ENCODE data around the gene PWP2. TPM values are rescaled to one million over a fixed set of nuclear protein-coding genes. Genes with fewer than 3 reads are reported as not detected.
"Not testable (repeated sequence)": the region's sequence is repeated elsewhere in the genome, so short reads cannot be mapped to it uniquely, and the experiment has no call there.

The PWP2 gene
- total and polyA plus RNA-seq, 5 donors from 2014 or later, result 0.78 to 17.6 (median 7.1) TPM

DNA sequence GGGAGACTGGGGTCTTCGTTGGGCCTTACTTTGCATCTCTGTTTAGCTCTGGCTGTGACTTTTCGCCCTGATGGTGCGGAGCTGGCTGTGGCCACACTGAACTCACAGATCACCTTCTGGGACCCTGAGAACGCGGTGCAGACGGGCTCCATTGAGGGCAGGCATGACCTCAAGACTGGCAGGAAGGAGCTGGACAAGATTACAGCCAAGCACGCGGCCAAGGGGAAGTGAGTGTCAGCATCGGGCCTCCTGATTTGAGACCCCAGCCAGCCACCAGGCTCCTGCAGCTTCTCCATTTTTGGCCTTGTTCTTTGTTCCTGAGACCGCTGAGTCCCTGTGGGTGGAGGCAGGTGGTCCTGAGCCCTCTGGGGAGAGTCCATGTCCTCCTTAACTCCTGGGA lies 14.9 kb downstream of the PWP2 start:
- H3K9me3 Mint-ChIP-seq; H3K9me3 ChIP-seq (ENCODE audit: control insufficient read depth in 2 of 2, low read length in 2 of 2); H3K4me1 ChIP-seq (ENCODE audit: control insufficient read depth, insufficient read depth, low read length, poor library complexity, severe bottlenecking); H3K27me3 Mint-ChIP-seq; H3K36me3 ChIP-seq (ENCODE audit: control insufficient read depth, insufficient read depth, low read length); DNase-seq; H3K27ac ChIP-seq (ENCODE audit: insufficient read depth, low read length, poor library complexity, severe bottlenecking); H3K27me3 ChIP-seq (ENCODE audit: control insufficient read depth, insufficient read depth, low read length); H3K4me1 Mint-ChIP-seq; H3K36me3 Mint-ChIP-seq; H3K4me3 ChIP-seq (ENCODE audit: low read depth, low read length); H3K27ac Mint-ChIP-seq; ATAC-seq (ENCODE audit: low read depth in 2 of 2); H3K4me3 Mint-ChIP-seq: not testable (repeated sequence)

DNA sequence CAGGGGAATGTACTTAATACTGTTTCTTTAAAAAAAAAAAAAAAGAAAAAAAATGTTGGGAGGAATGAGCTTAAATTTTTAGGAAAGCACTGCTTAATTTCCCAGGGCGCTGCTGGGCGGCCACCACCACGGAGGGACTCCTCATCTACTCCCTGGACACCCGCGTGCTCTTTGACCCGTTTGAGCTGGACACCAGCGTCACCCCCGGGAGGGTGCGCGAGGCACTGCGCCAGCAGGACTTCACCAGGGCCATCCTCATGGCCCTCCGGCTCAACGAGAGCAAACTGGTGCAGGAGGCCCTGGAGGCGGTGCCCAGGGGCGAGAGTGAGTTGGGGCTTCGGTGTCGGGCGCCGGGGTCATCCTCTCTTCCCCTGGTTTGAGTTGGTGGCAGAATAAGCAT lies 20.6 kb downstream of the PWP2 start:
- H3K4me3 ChIP-seq (ENCODE audit: low read depth, low read length); H3K27ac Mint-ChIP-seq; H3K27ac ChIP-seq (ENCODE audit: insufficient read depth, low read length, poor library complexity, severe bottlenecking); H3K9me3 Mint-ChIP-seq; DNase-seq; H3K27me3 ChIP-seq (ENCODE audit: control insufficient read depth, insufficient read depth, low read length); H3K9me3 ChIP-seq (ENCODE audit: control insufficient read depth in 2 of 2, low read length in 2 of 2); H3K4me3 Mint-ChIP-seq; H3K36me3 ChIP-seq (ENCODE audit: control insufficient read depth, insufficient read depth, low read length); H3K4me1 Mint-ChIP-seq; H3K36me3 Mint-ChIP-seq; H3K4me1 ChIP-seq (ENCODE audit: control insufficient read depth, insufficient read depth, low read length, poor library complexity, severe bottlenecking); ATAC-seq (ENCODE audit: low read depth in 2 of 2); H3K27me3 Mint-ChIP-seq: not testable (repeated sequence)

DNA sequence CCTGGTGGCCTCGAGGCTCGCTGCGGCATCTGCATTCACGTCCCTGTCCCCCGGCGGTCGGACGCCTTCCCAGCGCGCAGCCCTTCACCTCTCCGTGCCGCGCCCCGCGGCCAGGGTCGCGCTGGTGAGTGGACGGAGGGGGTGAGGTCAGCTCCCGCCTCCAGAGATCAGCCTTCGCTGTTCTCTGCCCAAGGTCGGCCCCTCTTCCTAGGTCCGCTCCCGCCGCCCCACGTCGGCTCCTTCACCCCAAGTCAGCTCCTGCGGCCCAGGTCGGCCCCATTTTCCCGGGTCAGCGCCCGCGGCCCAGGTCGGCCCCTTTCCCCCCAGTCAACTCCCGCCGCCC lies 26.5 kb downstream of the PWP2 start:
- not testable (repeated sequence) for H3K27me3 Mint-ChIP-seq; H3K36me3 Mint-ChIP-seq; H3K27me3 ChIP-seq (ENCODE audit: control insufficient read depth, insufficient read depth, low read length); H3K4me3 ChIP-seq (ENCODE audit: low read depth, low read length); H3K36me3 ChIP-seq (ENCODE audit: control insufficient read depth, insufficient read depth, low read length); H3K27ac Mint-ChIP-seq; H3K9me3 ChIP-seq (ENCODE audit: control insufficient read depth in 2 of 2, low read length in 2 of 2); ATAC-seq (ENCODE audit: low read depth in 2 of 2); H3K27ac ChIP-seq (ENCODE audit: insufficient read depth, low read length, poor library complexity, severe bottlenecking); H3K4me1 ChIP-seq (ENCODE audit: control insufficient read depth, insufficient read depth, low read length, poor library complexity, severe bottlenecking); DNase-seq; H3K4me1 Mint-ChIP-seq; H3K9me3 Mint-ChIP-seq
- peak overlapping the region in 1 of 4 donors; percentile 71 for H3K4me3 Mint-ChIP-seq

DNA sequence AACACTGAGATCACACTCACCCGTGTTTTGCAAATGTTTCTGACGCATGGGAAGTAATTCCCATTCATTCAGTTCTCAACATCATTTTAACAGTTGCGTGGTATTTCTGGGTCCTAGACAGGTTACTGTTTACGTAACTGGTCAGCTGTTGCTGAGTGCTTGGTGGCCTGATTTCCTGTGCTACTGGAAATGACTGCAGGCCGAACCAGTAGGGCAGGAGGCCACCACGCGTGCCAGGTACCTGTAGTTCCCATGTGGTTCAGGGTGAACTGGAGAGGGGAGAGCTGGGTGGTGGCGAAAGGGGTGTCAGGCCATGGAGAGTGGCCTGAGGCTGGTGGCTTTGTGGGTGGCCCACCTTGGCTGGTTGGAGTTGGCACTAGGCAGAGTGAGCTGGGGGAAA lies 27.5 kb downstream of the PWP2 start:
- not testable (repeated sequence) for H3K4me3 ChIP-seq (ENCODE audit: low read depth, low read length); H3K36me3 Mint-ChIP-seq; H3K27ac ChIP-seq (ENCODE audit: insufficient read depth, low read length, poor library complexity, severe bottlenecking); H3K4me1 ChIP-seq (ENCODE audit: control insufficient read depth, insufficient read depth, low read length, poor library complexity, severe bottlenecking); H3K27me3 ChIP-seq (ENCODE audit: control insufficient read depth, insufficient read depth, low read length); H3K4me1 Mint-ChIP-seq; H3K4me3 Mint-ChIP-seq; ATAC-seq (ENCODE audit: low read depth in 2 of 2); H3K27ac Mint-ChIP-seq; H3K27me3 Mint-ChIP-seq; H3K9me3 ChIP-seq (ENCODE audit: control insufficient read depth in 2 of 2, low read length in 2 of 2); H3K36me3 ChIP-seq (ENCODE audit: control insufficient read depth, insufficient read depth, low read length); H3K9me3 Mint-ChIP-seq; DNase-seq

DNA sequence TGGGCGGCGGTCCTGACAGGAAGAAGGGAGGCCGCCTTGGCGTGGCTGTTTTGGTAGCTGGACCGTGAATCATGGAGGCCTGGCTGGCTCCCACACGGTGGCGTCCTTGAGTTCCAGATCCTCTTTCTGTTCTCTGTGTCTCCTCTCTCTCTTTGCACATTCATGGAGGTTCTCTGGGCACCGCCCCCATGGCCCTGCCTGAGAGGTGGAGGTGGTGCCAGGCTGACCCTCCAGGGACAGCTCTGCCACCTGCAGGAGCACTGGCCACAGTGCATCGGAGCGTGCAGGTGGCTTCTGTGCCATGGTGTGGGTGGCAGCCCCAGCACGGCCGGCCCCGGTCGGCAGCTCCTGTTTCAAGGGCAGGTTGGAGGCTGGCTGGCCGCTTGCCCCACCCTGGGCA lies 30.8 kb downstream of the PWP2 start:
- H3K4me1 Mint-ChIP-seq; H3K4me1 ChIP-seq (ENCODE audit: control insufficient read depth, insufficient read depth, low read length, poor library complexity, severe bottlenecking); H3K27me3 ChIP-seq (ENCODE audit: control insufficient read depth, insufficient read depth, low read length); H3K27ac Mint-ChIP-seq; H3K36me3 ChIP-seq (ENCODE audit: control insufficient read depth, insufficient read depth, low read length); H3K36me3 Mint-ChIP-seq; H3K9me3 ChIP-seq (ENCODE audit: control insufficient read depth in 2 of 2, low read length in 2 of 2); DNase-seq; H3K27me3 Mint-ChIP-seq; H3K9me3 Mint-ChIP-seq; H3K27ac ChIP-seq (ENCODE audit: insufficient read depth, low read length, poor library complexity, severe bottlenecking); H3K4me3 ChIP-seq (ENCODE audit: low read depth, low read length); H3K4me3 Mint-ChIP-seq: not testable (repeated sequence)
- ATAC-seq (ENCODE audit: low read depth in 2 of 2), result peak; percentile 65 to 70

DNA sequence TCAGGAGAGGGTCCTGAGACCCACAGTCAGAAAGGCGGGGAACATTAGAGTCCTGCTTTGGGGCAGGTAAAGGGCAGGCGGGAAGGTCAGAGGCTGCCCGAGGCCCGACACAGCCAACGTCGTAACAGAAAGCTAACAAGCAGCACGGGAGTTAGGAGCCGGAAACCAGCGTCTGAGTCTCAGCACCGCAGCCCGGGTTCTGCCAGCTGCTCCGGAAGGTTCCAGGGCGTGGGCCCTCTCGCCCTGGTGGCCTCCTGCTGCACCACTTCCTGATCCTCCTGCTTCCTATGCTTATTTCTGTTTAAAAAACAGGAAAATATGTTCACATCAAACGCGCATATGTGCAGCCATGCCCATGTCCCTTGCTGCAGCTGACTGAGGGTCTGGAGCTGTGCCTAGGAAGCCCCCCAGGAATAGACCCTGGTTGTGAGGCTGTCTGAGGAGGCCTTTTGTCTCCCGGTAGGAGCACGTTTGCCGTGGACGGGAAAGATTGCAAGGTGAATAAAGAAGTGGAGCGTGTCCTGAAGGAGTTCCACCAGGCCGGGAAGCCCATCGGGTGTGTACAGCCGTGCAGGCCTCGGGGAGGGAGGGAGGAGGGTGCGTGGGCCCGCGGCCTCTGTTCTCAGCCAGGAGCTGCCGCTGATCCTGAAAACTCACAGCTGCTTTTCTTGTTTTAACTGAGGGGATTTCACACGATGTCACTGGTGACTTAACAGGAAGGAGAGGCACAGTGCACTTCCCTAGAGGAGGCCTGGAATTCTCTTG lies 32.8 kb downstream of the PWP2 start:
- not testable (repeated sequence) for H3K36me3 Mint-ChIP-seq; H3K36me3 ChIP-seq (ENCODE audit: control insufficient read depth, insufficient read depth, low read length); H3K9me3 Mint-ChIP-seq; H3K27me3 ChIP-seq (ENCODE audit: control insufficient read depth, insufficient read depth, low read length); H3K4me1 ChIP-seq (ENCODE audit: control insufficient read depth, insufficient read depth, low read length, poor library complexity, severe bottlenecking); H3K9me3 ChIP-seq (ENCODE audit: control insufficient read depth in 2 of 2, low read length in 2 of 2); H3K4me1 Mint-ChIP-seq; H3K4me3 ChIP-seq (ENCODE audit: low read depth, low read length); H3K27me3 Mint-ChIP-seq; H3K27ac Mint-ChIP-seq; H3K4me3 Mint-ChIP-seq
- peak in 1 of 3 donors; percentile 3 for DNase-seq
- ATAC-seq (ENCODE audit: low read depth in 2 of 2), result peak; percentile 30 to 47
- H3K27ac ChIP-seq (ENCODE audit: insufficient read depth, low read length, poor library complexity, severe bottlenecking), result peak overlapping the region; percentile 23

DNA sequence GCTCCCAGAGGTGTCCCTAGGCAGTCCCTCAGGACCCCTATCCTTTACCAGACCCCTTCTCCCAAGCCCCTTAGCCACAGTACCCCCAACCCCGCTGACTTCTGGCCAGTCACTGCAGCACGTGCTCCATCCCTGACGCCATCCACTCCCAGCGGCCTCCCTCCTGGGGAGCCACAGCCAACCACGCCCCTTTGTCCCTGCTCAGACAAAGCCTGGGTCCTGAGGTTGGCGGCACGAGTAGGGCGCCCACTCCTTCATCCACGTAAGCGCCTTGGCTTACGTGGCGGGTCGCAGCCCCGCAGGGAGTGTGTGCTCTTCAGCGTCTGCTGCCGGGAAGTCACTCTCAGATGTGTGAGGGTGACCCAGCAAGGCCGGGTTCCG lies 33.3 kb downstream of the PWP2 start:
- not testable (repeated sequence) for H3K27me3 ChIP-seq (ENCODE audit: control insufficient read depth, insufficient read depth, low read length); H3K27ac Mint-ChIP-seq; ATAC-seq (ENCODE audit: low read depth in 2 of 2); H3K27me3 Mint-ChIP-seq; H3K4me3 ChIP-seq (ENCODE audit: low read depth, low read length); H3K4me1 ChIP-seq (ENCODE audit: control insufficient read depth, insufficient read depth, low read length, poor library complexity, severe bottlenecking); H3K4me3 Mint-ChIP-seq; H3K27ac ChIP-seq (ENCODE audit: insufficient read depth, low read length, poor library complexity, severe bottlenecking); H3K36me3 Mint-ChIP-seq; H3K9me3 Mint-ChIP-seq; H3K36me3 ChIP-seq (ENCODE audit: control insufficient read depth, insufficient read depth, low read length); H3K9me3 ChIP-seq (ENCODE audit: control insufficient read depth in 2 of 2, low read length in 2 of 2); H3K4me1 Mint-ChIP-seq; DNase-seq

DNA sequence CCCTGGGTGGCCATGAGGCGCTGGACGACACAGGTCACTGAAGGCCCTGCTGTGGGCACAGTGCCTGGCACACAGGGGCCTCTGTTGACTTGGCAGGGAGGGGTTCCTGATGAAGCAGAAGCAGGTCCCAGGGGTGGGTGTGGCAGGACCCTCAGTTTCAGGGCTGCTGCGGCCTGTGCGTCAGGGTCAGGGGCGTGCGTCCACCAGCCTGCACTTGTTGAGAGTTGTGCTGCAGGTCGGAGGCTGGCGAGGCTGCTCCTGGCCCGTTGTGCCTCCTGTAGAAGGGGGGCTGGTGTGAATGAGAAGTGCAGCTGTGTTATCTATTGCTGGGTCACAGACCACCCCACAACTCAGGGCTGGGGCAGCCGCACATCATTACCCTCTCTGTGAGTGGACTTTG lies 35.3 kb downstream of the PWP2 start:
- not testable (repeated sequence) for H3K9me3 Mint-ChIP-seq

More for the DNA sequence above, 35.3 kb downstream of the PWP2 start:
- not testable (repeated sequence) for H3K9me3 ChIP-seq (ENCODE audit: control insufficient read depth in 2 of 2, low read length in 2 of 2); H3K4me1 ChIP-seq (ENCODE audit: control insufficient read depth, insufficient read depth, low read length, poor library complexity, severe bottlenecking); H3K4me3 Mint-ChIP-seq; ATAC-seq (ENCODE audit: low read depth in 2 of 2); H3K27me3 ChIP-seq (ENCODE audit: control insufficient read depth, insufficient read depth, low read length); H3K4me1 Mint-ChIP-seq; H3K27ac Mint-ChIP-seq; H3K27ac ChIP-seq (ENCODE audit: insufficient read depth, low read length, poor library complexity, severe bottlenecking); H3K36me3 ChIP-seq (ENCODE audit: control insufficient read depth, insufficient read depth, low read length); DNase-seq; H3K36me3 Mint-ChIP-seq; H3K4me3 ChIP-seq (ENCODE audit: low read depth, low read length); H3K27me3 Mint-ChIP-seq

Data from CD4-positive, CD25-positive, alpha-beta regulatory T cell (primary cell).